Adipose tissue (tissue), 3 donors: ENCODE results near the gene PLCB3. TPM values are rescaled to one million over a fixed set of nuclear protein-coding genes. Genes with fewer than 3 reads are reported as not detected.
"Not testable (repeated sequence)": the region's sequence is repeated elsewhere in the genome, so short reads cannot be mapped to it uniquely, and the experiment has no call there.

ENCODE experiments used
- H3K27ac ChIP-seq: one replicate; pipeline ENCODE4 v1.5.1; 2013; ENCODE audit warnings: low read depth, low read length
- WGBS, 3 donors: extraction: QIAGEN DNeasy Blood & Tissue Kit; methylation state at CpG; one replicate each; pipeline ENCODE4 v1.1.7; 2013; 5-methylcytosine and 5-hydroxymethylcytosine counted together
- polyA plus RNA-seq, 3 donors: library from polyadenylated mRNA; stranded (reverse); fragments of 200-250 nt; gene quantifications; one replicate each; pipeline ENCODE4 v1.2.3, GENCODE V29; 2013
- donor health status: healthy with polysubstance abuse.
- donor health status: Bipolar disorder and iron deficiency.
- donor health status: healthy.

The PLCB3 gene
- polyA plus RNA-seq, 3 donors = 5.7 to 22.2 (median 11.1) TPM

DNA sequence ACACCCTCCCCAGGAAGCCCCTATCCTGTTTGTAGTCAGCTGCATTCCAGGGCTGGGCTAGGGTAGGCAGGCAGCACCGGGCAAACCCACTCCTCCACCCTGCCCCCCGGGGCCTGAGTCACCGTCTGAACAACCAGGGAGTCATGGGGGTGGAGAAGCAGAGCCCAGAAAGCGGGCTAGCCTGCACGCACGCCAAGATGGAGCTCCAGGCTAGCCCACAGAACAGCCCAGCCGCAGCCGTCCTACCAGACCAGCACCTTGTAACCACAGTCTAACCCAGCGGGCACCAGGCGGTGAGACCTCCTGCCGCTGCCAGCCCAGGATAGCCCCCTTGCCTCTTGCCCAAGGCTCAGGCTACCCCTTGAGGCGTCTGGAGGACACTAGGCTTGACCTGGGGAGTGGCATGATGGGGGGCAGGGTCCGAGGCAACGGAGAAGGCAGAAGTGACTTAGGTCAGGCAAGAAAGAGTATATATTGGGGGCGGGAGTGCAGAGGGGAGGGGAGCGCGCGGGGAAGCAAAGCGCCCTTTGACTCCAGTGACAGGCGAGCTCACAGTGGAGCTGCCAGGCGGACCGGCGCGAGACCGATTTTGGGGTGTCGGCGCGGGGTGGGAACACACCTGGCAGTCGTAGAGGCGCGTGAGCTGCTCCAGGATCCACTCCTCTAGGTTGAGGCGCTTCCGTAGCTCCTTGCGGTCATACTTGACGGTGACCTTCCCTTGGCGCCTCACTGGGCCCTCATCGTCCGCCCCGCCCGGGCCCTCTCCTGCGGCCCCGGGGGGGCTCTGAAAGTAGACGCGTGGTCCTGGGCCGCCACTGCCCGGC, 5.3 kb upstream of the PLCB3 start:
- 1 to 2% (median 1%) methylated on average over 43 to 46 of the region's 46 CpGs for WGBS, 3 donors
- H3K27ac ChIP-seq = no peak overlapping the region

DNA sequence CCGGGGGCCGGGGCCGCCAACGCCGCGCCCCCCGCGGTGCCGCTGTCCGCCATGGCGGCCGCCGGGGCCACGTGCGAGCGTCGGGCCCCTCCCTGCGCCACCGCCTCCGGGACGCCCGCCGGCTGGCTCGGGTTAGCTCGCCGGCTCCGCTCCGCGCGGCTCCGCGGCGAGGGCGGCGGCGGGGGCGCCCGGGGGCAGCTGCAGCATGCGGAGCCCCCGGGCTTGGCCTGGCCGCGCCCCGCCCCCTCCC, 4.8 kb upstream of the PLCB3 start:
- 0 to 5% methylated on average over 28 to 42 of the region's 43 CpGs; no CpG with 5 or more reads in 1 of the 3 donors for WGBS, 3 donors
- H3K27ac ChIP-seq = not testable (repeated sequence)

DNA sequence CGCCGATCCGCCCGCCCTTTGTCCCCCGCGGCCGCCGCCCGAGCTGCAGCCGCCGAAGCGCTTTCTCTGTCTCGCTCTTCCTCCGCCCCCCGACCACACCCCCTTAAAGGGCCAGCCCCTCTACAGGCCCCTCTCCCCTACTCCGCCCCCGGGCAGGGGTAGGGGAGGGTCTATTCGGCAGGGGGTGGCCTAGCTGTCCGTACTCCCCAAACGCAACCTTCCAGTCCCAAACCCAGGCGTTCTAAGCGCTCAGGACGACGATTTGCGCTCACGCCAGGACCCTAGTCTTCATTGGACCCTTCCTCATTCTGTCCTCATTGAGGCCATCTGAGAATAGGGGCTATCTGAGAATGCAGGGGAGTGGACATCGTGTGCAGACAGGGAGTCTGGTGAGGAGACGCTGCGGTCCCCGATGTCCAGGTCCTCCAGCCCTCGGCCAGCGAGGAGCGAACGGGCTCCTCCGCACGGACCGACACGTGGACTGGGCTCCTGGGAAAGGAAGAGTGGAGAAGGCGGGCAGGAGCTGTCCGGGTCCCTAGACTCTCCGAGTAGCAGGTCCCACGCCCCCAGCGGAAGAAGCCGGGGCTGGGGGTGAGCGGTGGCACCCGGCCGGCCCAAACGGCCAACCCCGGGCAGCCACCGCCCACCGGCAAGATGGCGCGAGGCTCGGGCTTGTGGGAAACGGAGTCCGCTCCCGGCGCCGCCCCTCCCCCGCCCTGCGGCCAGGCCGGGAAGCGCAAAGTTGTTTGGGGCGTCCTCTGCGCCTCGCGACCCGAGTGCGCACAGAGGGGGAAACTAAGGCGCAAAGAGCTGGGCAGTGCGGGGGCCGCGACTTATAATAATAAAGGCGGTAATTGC, 4.2 kb upstream of the PLCB3 start, which contains the start of gene PPP1R14B:
TSS of gene PPP1R14B (minus strand) at position 73 of the 858 bp plus-strand sequence. CDS start 270 bp downstream, outside the sequence.
- WGBS, 3 donors = 0 to 1% (median 1%) methylated on average over 39 to 70 of the region's 74 CpGs
- H3K27ac ChIP-seq = no peak within 1 kb of the TSS

DNA sequence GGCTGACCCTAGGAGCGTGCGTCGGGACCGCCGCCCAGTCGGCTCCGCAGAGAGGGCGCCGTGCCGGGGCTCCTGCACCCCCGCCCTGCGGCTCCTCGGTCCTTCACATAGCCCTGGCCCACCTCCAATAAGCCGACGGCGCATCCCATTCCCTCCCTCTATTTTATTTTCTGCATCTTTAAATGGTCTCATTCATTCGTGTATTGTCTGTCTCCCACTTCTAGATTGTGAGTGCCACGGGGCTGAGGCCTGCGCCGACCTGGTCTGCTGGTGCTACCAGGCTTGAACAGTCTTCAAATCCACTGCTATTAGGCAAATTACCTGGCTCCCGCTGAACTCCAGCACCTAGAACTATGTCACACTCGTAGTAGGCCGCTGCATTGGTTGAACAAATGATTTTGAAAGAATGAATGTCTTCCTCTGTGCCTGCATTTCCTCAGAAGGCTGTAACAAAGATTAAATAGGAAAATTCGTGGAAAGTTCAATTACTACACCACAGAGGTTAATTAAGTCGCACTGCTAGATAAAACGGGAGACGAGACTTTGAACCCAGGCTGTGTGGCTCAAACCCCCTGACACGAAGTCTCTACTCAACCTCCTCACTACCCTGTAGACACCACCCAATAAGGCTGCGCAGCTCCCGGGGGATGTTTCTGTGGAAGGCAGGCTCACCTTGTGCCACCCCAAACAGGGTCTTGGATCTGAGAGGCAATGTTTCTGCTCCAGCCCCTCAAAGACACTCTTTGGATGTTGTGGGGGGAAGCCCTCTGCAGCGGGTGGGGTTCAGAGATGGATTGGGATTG, 3.4 kb upstream of the PLCB3 start:
- H3K27ac ChIP-seq = no peak overlapping the region
- WGBS, 3 donors = 37 to 49% (median 41%) methylated on average over 31 of the region's 31 CpGs

- H3K27ac ChIP-seq = no peak overlapping the region
- 63 to 87% (median 76%) methylated on average over 5 to 7 of the region's 7 CpGs for WGBS, 3 donors
Observed at GRCh38 chr11:64248578-64248977, 2.8 kb upstream of the PLCB3 start.

- H3K27ac ChIP-seq = no peak overlapping the region
- 89 to 99% (median 91%) methylated on average over 4 of the region's 4 CpGs for WGBS, 3 donors
Observed at GRCh38 chr11:64249038-64249437, 2.3 kb upstream of the PLCB3 start.

- H3K27ac ChIP-seq = no peak overlapping the region
- 81 to 87% (median 87%) methylated on average over 8 of the region's 8 CpGs for WGBS, 3 donors
Observed at GRCh38 chr11:64249563-64250414, 1.5 kb upstream of the PLCB3 start.

GRCh38 chr11:64250415-64251015, 815 bp upstream of the PLCB3 start:
- 22 to 25% (median 23%) methylated on average over 13 of the region's 13 CpGs for WGBS, 3 donors
- no peak overlapping the region for H3K27ac ChIP-seq

DNA sequence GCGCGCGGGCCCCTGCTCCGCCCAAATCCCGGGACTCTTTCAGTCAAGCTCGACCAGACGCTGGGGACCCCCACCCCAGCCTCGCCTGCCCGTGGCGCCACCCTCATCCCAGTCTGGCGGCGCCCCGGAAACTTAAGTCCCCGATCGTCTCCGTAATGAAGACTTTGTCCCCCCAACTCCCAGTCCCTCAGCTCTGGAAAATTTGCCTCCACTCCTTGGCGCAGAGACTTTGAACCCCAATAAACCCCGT, 348 bp downstream of the PLCB3 start:
- H3K27ac ChIP-seq = no peak overlapping the region
- WGBS, 3 donors = 0 to 1% (median 0%) methylated on average over 17 to 18 of the region's 18 CpGs

DNA sequence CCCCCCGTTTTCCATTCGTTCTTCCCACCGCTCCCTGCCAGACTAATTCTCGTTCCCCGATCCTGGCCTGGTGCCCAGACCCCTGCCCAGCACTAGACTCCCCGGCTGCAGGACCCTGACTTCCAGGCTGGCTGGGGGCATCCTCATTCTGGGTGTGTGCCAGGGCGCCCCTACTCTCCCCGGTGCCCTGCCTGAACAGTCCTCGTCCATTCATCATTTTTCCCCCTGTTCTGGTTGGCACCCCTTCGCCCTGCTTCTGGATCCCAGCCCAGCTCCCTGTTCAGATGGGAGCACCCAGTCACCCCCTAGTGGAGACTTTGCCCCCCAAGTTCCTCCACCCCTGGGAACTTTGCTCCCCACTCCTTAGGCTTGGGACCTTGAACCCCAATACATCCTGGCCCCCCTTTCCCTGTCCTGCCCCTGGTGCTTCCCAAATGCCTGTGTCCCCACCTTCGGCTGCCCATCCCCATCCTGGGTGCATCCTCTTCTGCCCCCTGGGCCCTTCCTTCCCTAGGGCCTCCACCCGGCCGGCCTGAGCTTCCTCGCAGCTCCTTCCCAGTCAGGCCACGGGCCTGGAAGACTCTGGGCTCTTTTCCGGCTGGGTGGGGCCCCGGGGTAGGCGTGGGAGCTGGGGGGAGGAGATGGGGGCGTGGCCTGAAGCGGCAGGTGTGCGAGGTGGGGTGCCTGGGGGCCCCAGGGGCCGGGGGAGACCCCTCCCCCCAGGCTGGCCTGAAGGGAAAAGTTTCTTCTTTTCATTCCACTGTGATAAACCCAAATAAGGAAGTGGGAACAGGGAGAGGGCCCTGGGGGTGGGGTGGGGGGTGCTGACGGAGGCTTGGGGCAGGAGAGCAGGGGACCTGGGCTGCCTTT, 908 bp downstream of the PLCB3 start:
- H3K27ac ChIP-seq = no peak overlapping the region

DNA sequence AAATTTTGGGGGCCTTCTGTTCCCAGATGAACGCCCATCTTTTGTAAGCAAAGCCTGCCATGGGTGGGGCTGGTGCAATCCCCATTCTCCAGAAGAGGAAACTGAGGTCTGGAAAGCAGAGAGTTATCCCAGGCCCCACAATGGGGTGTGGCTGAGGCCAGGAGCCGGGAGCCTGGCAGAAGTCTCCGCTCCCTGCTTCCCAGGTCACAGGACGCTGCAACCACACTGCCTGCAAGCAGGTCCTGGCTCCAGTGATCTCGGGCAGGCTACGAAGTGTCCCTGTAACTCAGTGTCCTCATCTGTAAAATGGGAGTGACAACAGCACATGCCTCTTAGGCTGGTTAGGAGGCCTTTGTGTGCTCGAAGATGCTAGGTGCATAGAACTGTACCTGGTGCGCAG, 1.7 kb downstream of the PLCB3 start:
- no peak overlapping the region for H3K27ac ChIP-seq
- 77 to 83% (median 82%) methylated on average over 8 of the region's 8 CpGs for WGBS, 3 donors

More for the DNA sequence above, 908 bp downstream of the PLCB3 start:
- 3 to 6% (median 3%) methylated on average over 23 of the region's 23 CpGs for WGBS, 3 donors

DNA sequence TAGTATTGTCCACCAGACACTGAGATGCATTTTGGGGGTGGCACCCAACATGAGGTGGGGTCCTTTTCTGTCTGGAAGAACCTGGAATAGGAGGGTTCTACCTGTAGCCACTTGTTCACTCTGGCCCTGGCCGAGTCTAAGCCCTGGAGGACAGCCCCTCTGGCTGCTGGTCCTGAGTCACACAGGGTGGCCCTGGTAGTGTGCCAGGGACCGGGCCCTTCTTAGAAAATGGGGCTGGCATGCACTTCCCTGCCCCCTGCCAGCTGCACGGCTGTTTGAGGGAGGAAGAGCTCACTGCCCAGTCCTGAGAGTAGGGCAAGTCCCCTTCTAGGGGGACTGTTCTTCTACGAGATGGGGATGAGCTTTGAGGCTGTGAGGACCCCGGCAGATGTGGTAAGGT, 2.2 kb downstream of the PLCB3 start:
- WGBS, 3 donors = 62 to 65% (median 62%) methylated on average over 5 of the region's 5 CpGs

GRCh38 chr11:64254326-64254725, 3.0 kb downstream of the PLCB3 start:
- WGBS, 3 donors = 87 to 93% (median 93%) methylated on average over 7 of the region's 7 CpGs
- no peak overlapping the region for H3K27ac ChIP-seq

More for the DNA sequence above, 2.2 kb downstream of the PLCB3 start:
- no peak overlapping the region for H3K27ac ChIP-seq

DNA sequence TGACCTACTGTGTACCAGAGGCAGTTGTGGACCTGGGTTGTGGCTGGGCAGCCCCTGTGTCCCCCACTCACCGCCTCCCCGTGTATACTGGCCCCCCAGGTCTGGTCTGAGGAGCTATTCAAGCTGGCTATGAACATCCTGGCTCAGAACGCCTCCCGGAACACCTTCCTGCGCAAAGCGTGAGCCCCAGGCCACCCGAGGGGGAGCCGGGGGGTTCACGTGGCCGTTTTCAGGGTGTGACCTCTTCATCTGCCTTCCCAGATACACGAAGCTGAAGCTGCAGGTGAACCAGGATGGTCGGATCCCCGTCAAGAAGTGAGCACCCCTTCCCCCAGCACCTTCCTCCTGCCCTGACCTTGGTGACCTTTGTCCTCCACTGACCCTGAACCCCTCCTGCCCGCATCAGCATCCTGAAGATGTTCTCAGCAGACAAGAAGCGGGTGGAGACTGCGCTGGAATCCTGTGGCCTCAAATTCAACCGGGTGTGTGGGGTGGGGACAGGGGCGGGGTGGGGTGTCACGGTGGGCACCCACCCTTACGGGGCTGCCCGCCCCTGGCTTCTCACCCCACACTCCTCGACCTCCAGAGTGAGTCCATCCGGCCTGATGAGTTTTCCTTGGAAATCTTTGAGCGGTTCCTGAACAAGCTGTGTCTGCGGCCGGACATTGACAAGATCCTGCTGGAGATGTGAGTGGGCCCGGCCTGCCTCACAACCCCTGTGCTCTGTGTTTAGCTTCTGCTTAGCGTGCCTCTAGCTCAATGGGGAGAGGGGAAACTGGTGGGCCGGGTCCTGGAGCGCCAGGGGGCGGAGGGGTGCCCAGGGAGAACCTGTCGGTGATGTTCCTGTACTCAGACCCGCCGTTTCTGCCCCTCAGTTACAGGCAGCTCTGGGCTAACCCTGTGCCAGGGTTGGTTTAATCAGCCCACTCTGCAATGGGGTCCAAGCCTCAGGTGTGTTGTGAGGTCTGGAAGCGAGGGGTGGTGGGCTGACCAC, 4.1 kb downstream of the PLCB3 start:
- 89 to 91% (median 91%) methylated on average over 35 of the region's 35 CpGs for WGBS, 3 donors
- H3K27ac ChIP-seq = no peak overlapping the region

GRCh38 chr11:64256300-64256699, 5.0 kb downstream of the PLCB3 start:
- WGBS, 3 donors = 86 to 88% (median 86%) methylated on average over 15 of the region's 15 CpGs
- no peak overlapping the region for H3K27ac ChIP-seq

- no peak overlapping the region for H3K27ac ChIP-seq
- 92 to 93% (median 93%) methylated on average over 21 to 24 of the region's 24 CpGs for WGBS, 3 donors
Observed at GRCh38 chr11:64258356-64258755, 7.0 kb downstream of the PLCB3 start.
